ENCODE data around the gene NHLRC1. TPM values are rescaled to one million over a fixed set of nuclear protein-coding genes. Genes with fewer than 3 reads are reported as not detected.
A peak's percentile ranks its signal among the peaks of the same experiment; 100 is the strongest.
"Not testable (repeated sequence)": the region's sequence is repeated elsewhere in the genome, so short reads cannot be mapped to it uniquely, and the experiment has no call there.

The NHLRC1 gene
- total and polyA plus RNA-seq, 9 of the 15 experiments (the other 6 are each of a cell fraction or from before 2014, with no cell fraction given), result not detected

DNA sequence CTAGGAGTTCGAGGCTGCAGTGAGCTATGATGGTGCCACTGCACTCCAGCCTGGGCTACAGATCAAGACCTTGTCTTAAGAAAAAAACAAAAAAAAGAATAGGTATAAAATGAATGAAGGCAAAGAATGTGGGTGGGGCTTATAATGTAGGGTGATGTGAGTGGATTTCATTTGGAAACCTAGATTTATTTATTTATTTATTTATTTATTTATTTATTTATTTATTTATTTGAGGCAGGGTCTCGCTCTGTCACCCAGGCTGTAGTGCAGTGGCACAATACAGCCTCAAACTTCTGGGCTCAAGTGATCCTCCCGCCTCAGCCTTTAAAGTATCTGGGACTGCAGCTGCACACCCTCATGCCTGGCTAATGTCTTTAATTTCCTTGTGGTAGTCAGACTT is 28.9 kb upstream of the NHLRC1 start:
- WGBS (ENCODE audit: insufficient coverage, low coverage, missing lambda C conversion rate), result 88% methylated on average over 3 of the region's 3 CpGs
- H3K27ac ChIP-seq (ENCODE audit: extremely low read depth, low read depth, low read length); in situ Hi-C loops (cut with MboI); ATAC-seq; BruUV-seq (replicated peaks); H3K9ac ChIP-seq (ENCODE audit: insufficient read depth in 1 of 2, low read depth in 2 of 2, low read length in 2 of 2); H3K4me3 ChIP-seq; H4K20me1 ChIP-seq (replicated peaks; ENCODE audit: control insufficient read depth, insufficient read depth, low read length); DNase-seq (ENCODE audit: extremely low read depth in 1 of 4, low spot score in 3 of 4); CTCF ChIA-PET (ENCODE audit: low intra/inter-chr PET ratio); H3K9me1 ChIP-seq (ENCODE audit: control insufficient read depth, insufficient read depth, low read length); H3K27me3 ChIP-seq (ENCODE audit: control insufficient read depth in 2 of 2, insufficient read depth in 2 of 2, low read length in 2 of 2); H3K9me3 ChIP-seq (replicated peaks; ENCODE audit: control insufficient read depth, insufficient read depth, low read depth, low read length); FAIRE-seq; H3K4me2 ChIP-seq (ENCODE audit: insufficient read depth, low read length); H2AFZ ChIP-seq (ENCODE audit: low read depth, low read length): not testable (repeated sequence)
- peaks cover 39% of the 10 kb centered on the region for H3K79me2 ChIP-seq (ENCODE audit: control insufficient read depth, insufficient read depth, low read length)
- peaks cover 35% of the 10 kb centered on the region for H3K36me3 ChIP-seq (ENCODE audit: control insufficient read depth, insufficient read depth, low read length)
- intact Hi-C loops (cut with micrococcal nuclease), result loop anchor here (5.0 to 10.0 kb wide), 3 partner anchors 164 to 447 kb away; partner anchors contain the start of genes KIF13A and NUP153
- POLR2A ChIA-PET, result interaction anchor here (1.0 to 2.2 kb wide), 2 partner anchors 9 to 17 kb away, joined by 6 to 7 read pairs; no protein-coding TSS in a partner anchor
- H3K4me1 ChIP-seq (replicated peaks in 1 of 2; ENCODE audit: control insufficient read depth in 2 of 2, insufficient read depth in 2 of 2, low read length in 2 of 2), result peaks cover 11 to 22% of the 10 kb centered on the region in 2 experiments

DNA sequence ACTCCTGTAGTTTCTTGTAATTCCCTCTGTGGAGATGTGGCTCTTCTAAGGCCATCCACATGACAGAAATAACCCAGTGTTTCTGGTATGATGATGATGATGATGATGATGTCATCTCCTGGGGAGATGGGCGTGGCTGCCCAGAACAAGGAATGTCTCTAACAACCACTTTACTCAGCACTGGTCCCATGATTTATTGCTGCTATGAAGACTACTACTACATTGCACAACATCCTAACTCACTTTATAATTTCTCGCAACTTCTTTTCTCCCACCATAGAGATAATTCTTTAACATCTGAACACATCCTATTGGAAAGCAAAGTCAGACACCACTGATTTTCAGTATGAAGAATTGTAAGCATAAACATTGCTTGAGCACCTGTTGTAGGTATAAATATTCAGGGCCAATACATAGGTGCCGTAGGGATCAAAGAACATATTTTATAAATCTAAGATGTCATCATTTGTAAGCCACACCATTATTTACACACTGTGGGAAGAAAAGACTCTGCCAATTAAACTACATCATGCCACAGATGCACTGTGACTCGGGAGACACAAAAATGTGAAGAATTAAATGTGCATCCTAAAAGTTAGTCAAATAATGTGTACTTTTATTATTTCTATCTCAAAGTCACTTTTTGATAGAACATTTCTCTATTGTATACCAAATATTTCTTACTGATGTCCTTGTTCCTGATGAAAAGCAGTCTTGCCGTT is 26.0 kb upstream of the NHLRC1 start:
- ATAC-seq, result peak; percentile 38; the same call in 2 of the 3 replicates
- CTCF ChIA-PET (ENCODE audit: low intra/inter-chr PET ratio), result no interaction called here
- TF ChIP-seq CREM (IDR thresholded peaks at IDR 0.05; ENCODE audit: low read depth) (0 out of 2 replicates have a peak, but pooled peaks have one; percentile 30), MEIS2 (IDR thresholded peaks at IDR 0.05; ENCODE audit: partially characterized antibody) (peak; percentile 92), ZFP91 (CRISPR knock-in tag; IDR thresholded peaks at IDR 0.05) (no peak), CEBPB (tag; IDR thresholded peaks at IDR 0.05) (peak; percentile 95), IRF9 (tag; IDR thresholded peaks at IDR 0.05) (0 out of 2 replicates have a peak, but pooled peaks have one; percentile 30), CAMTA2 (CRISPR knock-in tag; conservative IDR thresholded peaks at IDR 0.05) (no peak), CEBPG (CRISPR knock-in tag; IDR thresholded peaks at IDR 0.05) (peak; percentile 39), CEBPG (tag; conservative IDR thresholded peaks at IDR 0.05 in 1 of 2, IDR thresholded peaks at IDR 0.05 in 1 of 2) (peak; percentile 81 to 93), JUN (IDR thresholded peaks at IDR 0.05; ENCODE audit: borderline replicate concordance, low read depth, low read length) (peak; percentile 78; the same call in 1 of the 2 replicates), JUN (CRISPR knock-in tag; IDR thresholded peaks at IDR 0.05; ENCODE audit: borderline replicate concordance) (no peak), SMARCA4 (IDR thresholded peaks at IDR 0.05) (no peak), ETV1 (tag; conservative IDR thresholded peaks at IDR 0.05; ENCODE audit: low read depth) (0 out of 2 replicates have a peak, but pooled peaks have one; percentile 5), ATF1 (CRISPR knock-in tag; IDR thresholded peaks at IDR 0.05) (no peak), ATF1 (tag; IDR thresholded peaks at IDR 0.05) (peak; percentile 71)

More for the DNA sequence above, 26.0 kb upstream of the NHLRC1 start:
- BruUV-seq (replicated peaks), result no TSS peak
- intact Hi-C loops (cut with micrococcal nuclease), result no loop called here
- H3K36me3 ChIP-seq (ENCODE audit: control insufficient read depth, insufficient read depth, low read length), result peaks cover 55% of the 10 kb centered on the region
- H2AFZ ChIP-seq (ENCODE audit: low read depth, low read length), result no peak overlapping the region
- POLR2A ChIA-PET, result no interaction called here
- no peak overlapping the region for H3K9ac ChIP-seq (ENCODE audit: insufficient read depth in 1 of 2, low read depth in 2 of 2, low read length in 2 of 2)
- H3K79me2 ChIP-seq (ENCODE audit: control insufficient read depth, insufficient read depth, low read length), result peaks cover 15% of the 10 kb centered on the region
- FAIRE-seq (peak; percentile 29), DNase-seq (ENCODE audit: extremely low read depth in 1 of 4, low spot score in 3 of 4) (peak in 3 of 4 experiments; percentile 29 to 57 (median 37))
- no peak overlapping the region for H3K27ac ChIP-seq (ENCODE audit: extremely low read depth, low read depth, low read length)
- H3K4me1 ChIP-seq (replicated peaks in 1 of 2; ENCODE audit: control insufficient read depth in 2 of 2, insufficient read depth in 2 of 2, low read length in 2 of 2), result peaks cover 0 to 16% of the 10 kb centered on the region in 2 experiments; a peak in 3 of 5 replicates
- no peaks in the 10 kb centered on the region for H3K9me3 ChIP-seq (replicated peaks; ENCODE audit: control insufficient read depth, insufficient read depth, low read depth, low read length)
- no peaks in the 10 kb centered on the region for H3K9me1 ChIP-seq (ENCODE audit: control insufficient read depth, insufficient read depth, low read length)
- WGBS (ENCODE audit: insufficient coverage, low coverage, missing lambda C conversion rate), result 81% methylated on average over 5 of the region's 5 CpGs
- no peak overlapping the region for H3K4me3 ChIP-seq
- no peaks in the 10 kb centered on the region for H4K20me1 ChIP-seq (replicated peaks; ENCODE audit: control insufficient read depth, insufficient read depth, low read length)
- no peak overlapping the region for H3K4me2 ChIP-seq (ENCODE audit: insufficient read depth, low read length)
- in situ Hi-C loops (cut with MboI), result no loop called here
- no peaks in the 10 kb centered on the region for H3K27me3 ChIP-seq (ENCODE audit: control insufficient read depth in 2 of 2, insufficient read depth in 2 of 2, low read length in 2 of 2)

All from K562 (cell line).